Measurements from ENCODE around the gene MVB12B. TPM values are rescaled to one million over a fixed set of nuclear protein-coding genes. Genes with fewer than 3 reads are reported as not detected.

The MVB12B gene
- total and polyA plus RNA-seq, 2 experiments from 2014 or later, result 19.0 to 29.9 TPM

DNA sequence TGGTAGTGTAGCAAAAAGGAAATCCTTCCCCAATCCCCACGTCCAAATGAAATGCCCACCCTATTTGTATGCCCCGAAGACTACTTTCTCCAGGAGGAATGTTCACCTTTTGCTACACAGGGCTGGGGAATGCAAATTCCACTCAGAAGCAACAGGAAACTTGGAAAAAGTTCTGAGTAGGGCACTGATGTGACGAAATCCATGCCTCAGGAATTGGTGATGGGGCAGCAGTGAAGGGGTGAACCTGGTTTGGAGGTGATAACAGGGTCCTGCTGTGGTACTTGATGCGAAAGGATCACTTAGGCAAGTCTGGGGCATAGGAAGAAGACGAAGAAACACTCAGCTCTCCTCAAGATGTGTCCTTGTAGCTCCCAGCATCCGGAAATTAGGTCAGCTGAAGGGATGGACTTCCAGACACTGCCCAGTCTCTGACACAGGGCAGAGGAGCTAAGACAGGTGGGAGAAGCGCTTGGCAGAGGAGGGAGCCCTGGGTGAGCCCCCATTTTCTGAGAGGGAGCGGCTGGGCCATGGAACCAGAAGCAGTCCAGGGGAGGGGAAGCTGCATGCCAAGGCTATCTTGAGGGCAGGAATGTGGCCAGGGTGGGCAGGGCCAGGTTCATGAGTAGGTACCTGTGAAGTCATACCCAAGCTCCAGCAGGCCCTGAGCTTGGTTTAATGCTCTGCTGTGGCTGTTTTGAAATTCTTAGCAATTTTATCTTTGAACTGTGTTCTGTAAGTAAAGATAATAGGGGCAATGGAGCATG lies 22.2 kb upstream of the MVB12B start:
- H3K27me3 ChIP-seq, result no peaks in the 10 kb centered on the region
- H3K4me3 ChIP-seq, result no peak overlapping the region
- DNase-seq (ENCODE audit: low read depth in 1 of 2, low spot score in 1 of 2), result no peak
- no peak overlapping the region for H3K27ac ChIP-seq
- H3K4me1 ChIP-seq (ENCODE audit: low read depth), result peaks cover 5% of the 10 kb centered on the region
- H3K9me3 ChIP-seq (ENCODE audit: low read depth), result no peaks in the 10 kb centered on the region
- TF ChIP-seq, protein P1, sequence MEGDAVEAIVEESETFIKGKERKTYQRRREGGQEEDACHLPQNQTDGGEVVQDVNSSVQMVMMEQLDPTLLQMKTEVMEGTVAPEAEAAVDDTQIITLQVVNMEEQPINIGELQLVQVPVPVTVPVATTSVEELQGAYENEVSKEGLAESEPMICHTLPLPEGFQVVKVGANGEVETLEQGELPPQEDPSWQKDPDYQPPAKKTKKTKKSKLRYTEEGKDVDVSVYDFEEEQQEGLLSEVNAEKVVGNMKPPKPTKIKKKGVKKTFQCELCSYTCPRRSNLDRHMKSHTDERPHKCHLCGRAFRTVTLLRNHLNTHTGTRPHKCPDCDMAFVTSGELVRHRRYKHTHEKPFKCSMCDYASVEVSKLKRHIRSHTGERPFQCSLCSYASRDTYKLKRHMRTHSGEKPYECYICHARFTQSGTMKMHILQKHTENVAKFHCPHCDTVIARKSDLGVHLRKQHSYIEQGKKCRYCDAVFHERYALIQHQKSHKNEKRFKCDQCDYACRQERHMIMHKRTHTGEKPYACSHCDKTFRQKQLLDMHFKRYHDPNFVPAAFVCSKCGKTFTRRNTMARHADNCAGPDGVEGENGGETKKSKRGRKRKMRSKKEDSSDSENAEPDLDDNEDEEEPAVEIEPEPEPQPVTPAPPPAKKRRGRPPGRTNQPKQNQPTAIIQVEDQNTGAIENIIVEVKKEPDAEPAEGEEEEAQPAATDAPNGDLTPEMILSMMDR (IDR thresholded peaks at IDR 0.05; ENCODE audit: low read depth, low read length), result no peak
- no peaks in the 10 kb centered on the region for H3K36me3 ChIP-seq

DNA sequence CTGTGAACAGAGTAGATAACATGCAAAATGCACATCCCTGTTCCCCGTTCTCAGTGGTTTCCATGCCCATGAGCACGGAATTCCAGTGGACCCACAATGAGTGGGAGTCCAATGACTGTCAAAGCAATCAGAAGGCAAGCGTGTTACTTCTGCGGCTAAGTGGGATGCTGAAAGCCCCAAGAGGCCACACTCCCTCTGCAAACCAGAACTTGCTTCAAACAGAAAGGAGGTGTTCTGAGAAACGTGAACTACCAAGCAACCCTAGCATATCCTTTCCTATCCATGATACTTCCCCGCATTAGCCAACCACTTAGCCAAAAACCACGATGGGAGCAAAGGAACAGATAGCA lies 21.7 kb upstream of the MVB12B start:
- Histone ChIP-seq H3K27ac (no peak overlapping the region), H3K4me1 (ENCODE audit: low read depth) (peaks cover 5% of the 10 kb centered on the region), H3K36me3 (no peaks in the 10 kb centered on the region), H3K4me3 (no peak overlapping the region), H3K9me3 (ENCODE audit: low read depth) (no peaks in the 10 kb centered on the region), H3K27me3 (no peaks in the 10 kb centered on the region)
- peak; percentile 48 to 52 for DNase-seq (ENCODE audit: low read depth in 1 of 2, low spot score in 1 of 2)
- TF ChIP-seq, protein P1 (IDR thresholded peaks at IDR 0.05; ENCODE audit: low read depth, low read length), result no peak

DNA sequence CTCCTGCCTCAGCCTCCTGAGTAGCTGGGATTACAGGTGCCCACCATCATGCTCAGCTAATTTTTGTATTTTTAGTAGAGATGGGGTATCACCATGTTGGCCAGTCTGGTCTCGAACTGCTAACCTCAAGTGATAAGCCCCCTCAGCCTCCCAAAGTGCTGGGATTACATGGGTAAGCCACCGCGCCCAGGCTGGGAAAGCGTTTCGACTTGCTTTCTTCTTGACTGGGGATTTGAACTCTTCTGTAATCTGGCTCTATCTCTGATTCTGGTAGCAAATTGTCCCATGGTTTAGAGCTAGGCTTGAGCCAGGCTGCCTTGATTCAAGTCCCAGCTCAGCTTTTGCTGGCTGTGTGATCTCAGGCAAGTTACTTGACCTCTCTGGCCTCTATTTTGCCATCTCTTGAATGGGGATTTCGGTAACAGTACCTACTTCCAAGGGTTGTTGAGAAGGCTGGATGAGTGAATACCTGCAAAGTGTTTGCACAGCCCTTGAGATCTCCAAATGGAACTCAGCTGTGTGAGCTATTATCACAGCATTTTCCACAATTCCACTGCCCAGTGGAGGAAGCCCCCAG lies 20.5 kb upstream of the MVB12B start:
- no peaks in the 10 kb centered on the region for H3K36me3 ChIP-seq

DNA sequence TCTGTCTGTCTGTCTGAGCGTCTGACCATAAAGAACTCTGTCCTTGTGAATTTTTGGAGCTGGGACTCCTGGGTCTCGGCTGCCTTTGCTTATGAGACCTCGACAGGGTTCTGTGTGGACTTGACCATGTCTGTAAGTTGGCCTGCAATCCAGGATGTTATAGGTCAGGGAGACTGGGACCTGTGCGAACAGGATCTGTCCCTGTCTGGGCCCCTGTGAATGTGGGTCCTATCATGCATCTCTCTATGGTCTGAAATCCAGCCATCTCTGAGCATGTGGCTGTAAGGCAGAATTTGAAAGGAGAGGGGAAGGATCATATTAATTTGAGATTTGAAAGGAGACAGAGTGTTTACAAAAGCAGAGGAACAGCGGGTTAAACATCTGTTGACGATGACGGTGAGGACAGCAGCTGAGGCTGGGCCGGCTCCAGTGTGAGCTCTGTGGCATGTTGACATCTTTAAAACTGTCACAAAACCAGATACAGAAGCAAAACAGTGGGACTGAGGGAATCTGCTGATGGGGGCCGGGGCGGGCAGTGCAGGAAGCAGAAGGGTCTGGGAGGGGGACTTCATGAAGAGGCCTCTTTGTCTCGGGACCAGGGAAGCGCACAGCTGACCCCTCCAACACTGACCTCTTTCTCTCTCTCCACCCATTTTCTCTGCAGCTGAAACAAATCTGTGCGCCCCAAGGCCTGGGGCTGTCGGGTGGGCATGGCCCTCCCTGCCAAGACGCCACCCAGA lies 19.1 kb upstream of the MVB12B start:
- Histone ChIP-seq H3K27me3 (no peaks in the 10 kb centered on the region), H3K9me3 (ENCODE audit: low read depth) (no peaks in the 10 kb centered on the region), H3K27ac (no peak overlapping the region), H3K36me3 (no peaks in the 10 kb centered on the region), H3K4me1 (ENCODE audit: low read depth) (peaks cover 5% of the 10 kb centered on the region), H3K4me3 (no peak overlapping the region)
- DNase-seq (ENCODE audit: low read depth in 1 of 2, low spot score in 1 of 2), result no peak
- TF ChIP-seq, protein P1 (IDR thresholded peaks at IDR 0.05; ENCODE audit: low read depth, low read length), result no peak

More for the DNA sequence above, 20.5 kb upstream of the MVB12B start:
- peaks cover 5% of the 10 kb centered on the region for H3K4me1 ChIP-seq (ENCODE audit: low read depth)
- H3K9me3 ChIP-seq (ENCODE audit: low read depth), result no peaks in the 10 kb centered on the region
- DNase-seq (ENCODE audit: low read depth in 1 of 2, low spot score in 1 of 2), result no peak
- no peak overlapping the region for H3K4me3 ChIP-seq
- H3K27ac ChIP-seq, result no peak overlapping the region
- TF ChIP-seq, protein P1 (IDR thresholded peaks at IDR 0.05; ENCODE audit: low read depth, low read length), result no peak
- no peaks in the 10 kb centered on the region for H3K27me3 ChIP-seq

DNA sequence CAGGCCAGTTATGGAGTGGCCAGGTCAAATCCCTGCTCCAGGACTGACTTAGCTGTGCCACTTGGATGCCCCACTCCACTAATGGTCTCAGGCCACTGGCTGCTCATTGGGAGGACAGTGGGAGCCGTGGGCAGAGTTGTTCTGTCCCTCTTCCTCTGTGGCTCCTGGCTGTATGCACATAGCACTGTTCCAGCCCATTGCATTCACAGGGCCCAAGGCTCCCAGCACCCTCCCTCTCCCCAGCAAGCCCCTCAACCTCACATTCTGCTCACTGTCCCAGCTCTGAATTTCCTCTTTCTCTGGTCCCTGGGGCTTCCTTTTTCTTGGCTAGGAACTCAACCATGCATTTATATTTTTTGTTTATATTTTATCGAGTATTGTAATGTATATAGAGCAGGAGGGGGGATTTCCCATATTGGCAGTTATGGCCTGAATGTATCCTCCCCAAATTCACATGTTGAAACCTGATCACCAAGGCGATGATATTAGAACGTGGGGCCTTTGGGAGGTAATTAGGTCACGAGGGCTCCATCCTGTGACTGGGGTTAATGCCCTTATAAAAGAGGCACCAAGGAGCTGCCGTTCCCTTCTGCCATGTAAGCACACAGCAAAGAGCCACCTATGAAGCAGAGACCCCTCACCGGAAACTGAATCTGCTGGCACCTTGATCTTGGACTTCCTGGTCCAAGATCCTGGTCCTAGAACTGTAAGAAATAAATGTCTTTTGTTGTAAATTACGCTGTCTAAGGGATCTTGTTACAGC lies 17.0 kb upstream of the MVB12B start:
- Histone ChIP-seq H3K4me1 (ENCODE audit: low read depth) (peaks cover 5% of the 10 kb centered on the region), H3K27ac (no peak overlapping the region), H3K9me3 (ENCODE audit: low read depth) (no peaks in the 10 kb centered on the region), H3K4me3 (no peak overlapping the region), H3K36me3 (no peaks in the 10 kb centered on the region), H3K27me3 (no peaks in the 10 kb centered on the region)
- DNase-seq (ENCODE audit: low read depth in 1 of 2, low spot score in 1 of 2), result no peak
- TF ChIP-seq, protein P1 (IDR thresholded peaks at IDR 0.05; ENCODE audit: low read depth, low read length), result no peak
